Activated CD4-positive, alpha-beta T cell treated with anti-CD3 and anti-CD28 coated beads, Interleukin-10, Interleukin-2, amounts not matched to agents 100 ng/mL and 50 ng/mL, durations not matched to agents 16 hours and 8 hours (primary cell): ENCODE results near the gene NPIPB2.
"Not testable (repeated sequence)": the region's sequence is repeated elsewhere in the genome, so short reads cannot be mapped to it uniquely, and the experiment has no call there.

ENCODE experiments used
- DNase-seq: peaks from one replicate; pipeline ENCODE4 v3.0.0-alpha.2; 2020

NPIPB2 gene

DNA sequence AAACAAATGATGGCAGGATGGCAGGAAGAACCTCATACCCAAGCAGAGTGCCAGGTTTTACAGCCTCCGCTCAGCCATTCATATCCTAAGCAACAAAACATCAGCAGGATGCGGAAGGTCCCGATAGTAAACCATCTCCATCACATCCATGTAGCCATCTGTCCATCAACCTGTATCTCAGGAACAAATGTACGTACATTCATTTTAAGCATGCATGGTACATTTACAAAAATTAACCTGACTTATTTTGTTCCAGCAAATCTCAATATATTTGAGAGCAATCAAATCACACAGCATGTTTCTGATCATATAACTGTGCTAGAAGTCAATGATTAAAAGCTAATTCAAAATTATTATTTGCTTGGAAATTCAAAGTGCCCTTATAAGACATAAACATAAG is at the start of gene NPIPB2:
Gene NPIPB2, minus strand, starts transcription at position 101 of the 400 bp plus-strand sequence. Its CDS starts 0 bp downstream, at position 101.
- DNase-seq, result not testable (repeated sequence)

DNA sequence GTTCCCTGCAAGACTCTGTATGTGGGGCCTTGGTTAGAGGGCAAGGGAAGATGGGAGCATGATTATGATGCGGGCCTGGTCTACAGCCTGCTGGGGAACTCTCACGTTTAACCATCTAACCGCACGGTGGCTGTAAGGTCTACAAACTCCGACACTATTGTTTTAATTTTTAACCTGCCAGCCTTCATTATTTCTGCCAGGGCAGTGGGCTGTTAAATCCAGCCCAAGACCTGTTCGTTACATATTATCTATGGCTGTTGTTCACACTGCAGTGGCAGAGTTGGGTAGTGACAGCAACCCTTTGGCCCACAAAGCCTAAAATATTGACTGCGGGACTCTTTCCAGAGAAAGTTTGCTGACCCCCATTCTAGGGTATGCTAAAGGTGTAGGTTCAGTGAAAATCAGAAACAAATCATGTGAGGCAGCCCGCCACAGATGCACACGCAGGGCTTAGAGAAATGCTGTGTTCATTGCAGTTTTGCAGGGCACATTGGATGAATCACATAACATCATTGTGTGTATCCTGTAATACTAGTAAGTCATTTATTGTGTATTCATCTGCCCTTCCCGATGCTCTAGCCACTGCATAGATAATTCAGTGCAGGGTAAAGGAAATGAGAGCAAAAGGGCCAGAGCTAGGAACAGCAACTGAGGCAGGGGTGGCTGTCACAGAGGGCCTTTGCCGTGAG is 49.0 kb upstream of the NPIPB2 start:
- no peak for DNase-seq

DNA sequence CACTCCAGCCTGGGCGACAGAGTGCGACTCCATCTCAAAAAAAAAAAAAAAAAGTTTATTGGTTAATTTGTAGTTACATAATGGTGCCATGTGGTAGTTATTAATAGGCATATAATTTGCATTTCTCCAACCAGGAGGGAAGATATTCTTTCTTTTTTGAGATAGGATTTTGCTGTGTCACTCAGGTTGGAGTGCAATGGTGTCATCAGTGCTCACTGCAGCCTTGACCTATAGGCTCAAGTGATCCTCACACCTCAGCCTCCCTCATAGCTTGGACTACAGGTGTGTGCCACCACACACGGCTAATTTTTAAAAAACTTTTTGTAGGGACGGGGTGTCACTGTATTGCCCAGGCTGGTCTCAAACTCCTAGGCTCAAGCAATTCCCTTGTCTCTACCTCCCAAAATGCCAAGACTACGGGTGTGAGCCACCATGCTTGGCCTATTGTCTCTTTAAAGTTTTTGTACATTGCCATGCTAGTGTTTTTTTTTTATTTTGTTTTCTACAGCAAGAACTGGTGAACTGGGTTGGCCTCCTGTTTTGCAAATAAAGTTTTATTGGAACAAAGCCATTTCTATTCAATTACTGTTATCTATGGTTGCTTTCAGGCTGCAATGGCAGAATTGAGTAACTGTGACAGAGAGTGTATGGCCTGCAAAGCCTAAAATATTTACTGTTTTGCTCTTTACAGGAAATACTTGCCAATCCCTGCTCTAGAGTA is 46.6 kb upstream of the NPIPB2 start:
- DNase-seq, result no peak

DNA sequence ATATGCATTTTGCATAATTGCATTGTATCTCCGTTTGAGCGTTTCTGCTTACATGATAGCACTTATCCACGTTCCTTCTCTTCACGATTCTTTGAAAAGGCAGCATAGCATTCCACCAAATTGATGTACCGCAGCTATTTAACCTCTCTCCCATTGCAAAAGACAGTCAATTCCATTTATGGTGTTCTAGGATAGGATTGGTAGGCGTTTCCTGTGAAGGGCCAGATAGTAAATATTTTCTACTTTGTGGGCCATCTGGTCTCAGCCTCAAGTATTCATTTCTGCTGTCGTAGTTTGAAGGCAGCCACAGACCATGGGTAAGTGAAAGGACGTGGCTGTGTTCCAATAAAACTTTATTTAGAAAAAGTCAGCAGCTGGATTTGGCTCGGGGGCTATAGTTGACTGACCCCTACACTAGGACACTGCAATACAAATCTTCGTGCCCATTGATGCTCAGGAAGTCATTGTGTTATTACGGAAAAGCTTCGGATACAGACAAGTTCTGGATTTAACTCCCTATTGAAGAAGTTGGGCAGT is 44.7 kb upstream of the NPIPB2 start:
- no peak for DNase-seq

DNA sequence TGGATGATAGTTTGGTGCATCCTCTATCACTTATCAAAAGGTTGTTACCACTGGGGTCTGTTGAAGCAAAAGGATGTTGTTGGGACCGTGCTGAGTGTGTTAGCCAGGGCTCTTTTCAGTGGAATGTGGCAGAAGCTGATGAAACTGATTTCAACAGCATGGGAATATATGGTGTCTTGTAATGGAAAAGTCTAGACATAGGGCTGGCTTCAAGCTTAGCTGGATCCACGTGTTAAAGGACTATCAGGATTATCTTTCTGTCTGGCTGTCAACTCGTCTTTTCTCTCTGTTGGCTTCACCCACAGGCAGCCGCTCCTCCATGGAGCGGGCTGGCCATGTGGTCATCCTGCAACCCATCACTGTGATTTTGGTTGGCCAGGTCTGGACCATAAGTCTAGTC is 43.4 kb upstream of the NPIPB2 start:
- DNase-seq, result no peak

DNA sequence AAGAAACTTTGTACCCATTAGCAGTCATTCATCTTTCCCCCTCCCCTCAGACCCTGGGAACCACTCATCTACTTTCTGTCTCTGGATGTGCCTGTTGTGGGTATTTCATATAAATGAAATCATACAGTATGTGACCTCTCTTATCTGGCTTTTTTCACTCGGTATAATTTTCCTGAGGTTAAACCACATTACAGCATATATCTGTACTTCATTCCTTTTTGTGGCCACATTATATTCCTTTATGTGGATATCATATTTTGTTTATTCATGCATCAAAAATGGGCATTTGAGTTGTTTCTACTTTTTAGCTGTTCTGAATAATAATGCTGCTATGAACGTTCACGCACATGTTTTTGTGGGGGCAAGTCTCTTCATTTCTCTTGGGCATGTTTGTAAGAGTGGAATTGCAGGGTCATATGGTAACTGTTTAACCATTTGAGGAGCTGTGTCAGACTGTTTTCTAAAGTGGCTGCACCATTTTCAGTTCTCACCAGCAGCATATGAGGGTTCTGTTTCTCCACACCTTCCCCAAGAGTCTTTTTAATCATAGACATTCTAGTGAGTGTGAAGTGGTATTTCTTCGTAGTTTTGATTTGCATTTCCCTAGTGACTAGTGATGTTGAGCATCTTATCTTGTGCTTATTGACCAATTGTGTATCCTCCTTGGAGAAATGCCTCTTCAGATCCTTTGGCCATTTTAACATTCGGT is 38.4 kb upstream of the NPIPB2 start:
- no peak for DNase-seq

DNA sequence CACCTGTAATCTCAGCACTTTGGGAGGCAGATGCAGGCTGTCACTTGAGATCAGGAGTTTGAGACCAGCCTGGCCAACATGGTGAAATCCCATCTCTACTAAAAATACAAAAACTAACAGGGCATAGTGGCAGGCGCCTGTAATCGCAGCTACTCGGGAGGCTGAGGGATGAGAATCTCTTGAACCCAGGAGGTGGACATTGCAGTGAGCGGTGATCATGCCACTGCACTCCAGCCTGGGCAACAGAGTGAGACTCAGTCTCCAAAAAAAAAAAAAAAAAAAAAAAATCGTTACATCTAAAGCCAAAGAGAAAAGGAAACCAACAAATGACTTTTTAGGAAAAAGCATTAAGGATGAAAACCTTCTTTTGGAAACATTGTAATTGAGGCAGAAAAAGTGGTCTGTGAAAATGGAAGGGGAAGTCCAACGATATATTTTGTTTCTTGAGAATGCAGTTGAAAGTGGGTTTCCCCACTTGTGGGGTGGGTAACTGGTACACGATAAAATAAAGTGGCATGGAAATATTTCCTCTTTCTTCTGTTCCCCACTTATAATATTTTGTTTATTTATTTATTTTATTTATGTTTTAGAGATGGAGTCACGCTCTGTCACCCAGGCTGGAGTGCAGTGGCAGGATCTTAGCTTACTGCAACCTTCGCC is 37.3 kb upstream of the NPIPB2 start:
- no peak for DNase-seq

DNA sequence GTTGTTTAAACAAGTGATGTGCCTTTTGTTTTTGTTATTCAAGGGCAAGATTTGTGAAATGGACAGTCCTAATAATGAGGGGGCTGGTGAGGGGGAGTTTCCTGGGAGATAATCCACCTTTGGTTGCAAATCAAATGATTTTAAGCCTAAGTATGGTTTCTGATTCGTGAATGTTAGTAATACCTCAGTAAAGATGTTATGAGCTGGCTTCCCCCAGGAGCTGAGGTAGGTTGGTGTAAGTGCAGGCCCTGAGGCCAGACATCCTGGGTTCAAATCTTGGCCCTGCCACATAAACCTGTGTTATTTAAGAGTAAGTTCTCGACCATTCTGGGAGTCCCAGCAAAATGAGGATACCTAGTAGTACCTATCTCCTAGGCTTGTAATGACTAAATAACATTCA is 36.2 kb upstream of the NPIPB2 start:
- DNase-seq, result no peak

DNA sequence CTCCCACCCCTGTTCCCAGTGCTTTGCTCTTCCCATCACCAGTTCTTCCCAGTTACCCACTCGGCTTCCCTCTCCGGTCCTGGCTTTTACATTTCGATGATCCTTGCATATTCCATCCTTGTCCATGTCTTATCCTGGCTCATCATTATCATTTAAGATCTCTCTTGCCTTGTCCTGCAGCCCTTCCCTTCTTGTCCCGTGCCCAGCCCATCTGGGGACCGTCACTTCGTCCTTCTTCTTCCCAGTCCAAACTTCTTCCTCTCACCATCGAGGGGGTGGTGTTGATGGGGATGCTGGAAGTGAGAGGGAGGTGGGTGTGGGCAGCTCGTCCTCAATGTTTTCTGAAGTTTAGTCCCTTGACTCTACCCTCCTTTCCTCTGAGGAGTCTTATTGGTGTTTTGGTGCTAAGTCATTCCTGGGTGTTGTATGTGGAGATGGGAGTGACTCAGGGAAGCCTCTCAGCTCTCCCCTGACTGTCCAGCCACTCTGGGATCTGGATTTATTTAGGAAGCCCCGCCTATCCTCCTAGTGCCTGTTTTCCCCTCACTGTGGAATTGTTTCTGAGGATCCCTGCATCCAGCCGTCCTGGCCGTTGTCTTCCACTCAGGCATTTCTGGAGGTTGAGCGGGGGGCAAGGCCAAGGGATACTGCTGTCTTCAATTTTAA is 35.7 kb upstream of the NPIPB2 start:
- DNase-seq, result no peak

DNA sequence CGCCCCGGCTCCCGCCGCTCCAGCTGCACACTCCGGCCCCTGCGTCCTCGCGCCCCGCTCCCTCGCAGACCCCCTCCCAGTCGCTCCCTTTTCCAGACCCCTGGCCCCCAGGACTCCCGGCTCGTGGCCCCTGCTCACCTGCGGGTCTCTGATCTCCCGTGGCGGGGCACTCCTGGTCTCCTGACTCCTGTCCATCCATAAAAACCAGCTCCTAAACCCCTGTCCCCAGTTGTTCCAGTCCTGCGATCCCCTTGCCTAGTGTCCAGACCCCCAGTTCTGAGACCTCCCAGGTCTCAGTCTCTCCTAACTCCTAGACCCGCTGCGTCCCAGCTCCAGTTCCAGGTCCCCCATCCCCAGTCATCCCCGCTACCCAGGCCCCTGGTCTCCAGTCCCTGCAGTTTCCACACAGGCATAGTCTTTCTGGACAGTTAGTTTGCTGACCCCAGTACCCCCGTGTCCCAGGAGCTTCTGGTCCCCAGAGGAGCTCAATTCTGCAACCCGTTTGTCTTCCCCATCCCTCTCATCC is 35.1 kb upstream of the NPIPB2 start:
- no peak for DNase-seq

DNA sequence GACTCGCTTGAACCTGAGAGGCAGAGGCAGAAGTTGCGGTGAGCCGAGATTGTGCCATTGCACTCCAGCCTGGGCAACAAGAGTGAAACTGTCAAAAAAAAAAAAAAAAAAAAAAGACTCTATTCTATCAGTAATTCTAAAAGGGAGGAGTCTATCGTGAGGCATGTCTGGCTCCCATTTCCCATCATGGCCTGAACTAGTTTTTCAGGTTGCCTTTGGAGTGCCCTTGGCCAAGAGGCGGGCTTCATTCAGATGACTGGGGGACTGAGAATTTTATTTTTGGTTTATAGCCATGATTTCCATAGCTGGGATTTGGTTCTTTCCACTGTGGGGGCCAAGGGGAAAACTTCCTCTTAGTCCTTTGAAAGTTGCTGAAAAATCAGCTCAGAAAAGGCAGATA is 31.2 kb upstream of the NPIPB2 start:
- DNase-seq, result no peak

DNA sequence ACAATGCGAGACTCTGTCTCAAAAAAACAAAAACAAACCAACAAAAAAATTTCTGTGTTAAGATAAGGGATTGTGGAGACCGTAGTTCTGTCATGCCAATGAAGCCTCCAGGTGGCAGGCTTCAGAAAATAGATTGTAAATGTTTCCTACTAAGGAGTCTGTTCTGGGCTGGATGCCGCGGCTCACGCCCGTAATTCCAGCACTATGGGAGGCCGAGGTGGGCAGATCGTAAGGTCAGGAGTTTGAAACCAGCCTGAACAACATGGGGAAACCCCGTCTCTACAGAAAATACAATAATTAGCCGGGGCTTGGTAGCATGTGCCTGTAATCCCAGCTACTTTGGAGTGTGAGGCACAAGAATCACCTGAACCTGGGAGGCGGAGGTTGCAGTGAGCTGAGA is 30.3 kb upstream of the NPIPB2 start:
- DNase-seq, result no peak

DNA sequence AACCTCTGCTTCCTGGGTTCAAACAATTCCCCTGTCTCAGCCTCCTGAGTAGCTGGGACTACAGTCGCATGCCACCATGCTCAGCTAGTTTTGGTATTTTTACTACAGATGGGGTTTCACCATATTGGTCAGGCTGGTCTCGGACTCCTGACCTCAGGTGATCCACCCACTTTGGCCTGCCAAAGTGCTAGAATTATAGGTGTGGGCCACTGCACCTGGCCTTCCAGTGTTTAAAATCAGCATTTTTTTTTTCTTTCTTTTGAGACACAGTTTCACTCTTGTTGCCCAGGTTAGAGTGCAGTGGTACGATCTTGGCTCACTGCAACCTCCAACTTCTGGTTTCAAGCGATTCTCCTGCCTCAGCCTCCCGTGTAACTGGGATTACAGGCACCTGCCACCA is 28.4 kb upstream of the NPIPB2 start:
- not testable (repeated sequence) for DNase-seq

DNA sequence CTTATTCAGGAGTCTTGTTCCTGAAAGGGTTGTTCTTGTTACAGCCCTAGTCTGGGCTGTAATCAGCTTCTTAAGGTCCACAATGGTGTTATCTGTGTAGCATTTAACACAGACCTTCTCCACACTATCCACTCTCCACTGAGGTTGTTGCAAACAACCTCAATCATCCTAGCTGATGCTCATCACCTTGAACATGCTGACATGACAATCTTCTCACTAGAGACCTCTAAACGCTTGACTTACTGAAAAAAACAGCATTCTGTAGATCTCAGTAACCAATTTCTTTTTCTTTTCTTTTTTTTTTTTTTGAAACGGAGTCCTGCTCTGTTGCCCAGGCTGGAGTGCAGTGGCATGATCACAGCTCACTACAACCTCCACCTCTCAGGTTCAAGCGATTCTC is 26.7 kb upstream of the NPIPB2 start:
- DNase-seq, result no peak

DNA sequence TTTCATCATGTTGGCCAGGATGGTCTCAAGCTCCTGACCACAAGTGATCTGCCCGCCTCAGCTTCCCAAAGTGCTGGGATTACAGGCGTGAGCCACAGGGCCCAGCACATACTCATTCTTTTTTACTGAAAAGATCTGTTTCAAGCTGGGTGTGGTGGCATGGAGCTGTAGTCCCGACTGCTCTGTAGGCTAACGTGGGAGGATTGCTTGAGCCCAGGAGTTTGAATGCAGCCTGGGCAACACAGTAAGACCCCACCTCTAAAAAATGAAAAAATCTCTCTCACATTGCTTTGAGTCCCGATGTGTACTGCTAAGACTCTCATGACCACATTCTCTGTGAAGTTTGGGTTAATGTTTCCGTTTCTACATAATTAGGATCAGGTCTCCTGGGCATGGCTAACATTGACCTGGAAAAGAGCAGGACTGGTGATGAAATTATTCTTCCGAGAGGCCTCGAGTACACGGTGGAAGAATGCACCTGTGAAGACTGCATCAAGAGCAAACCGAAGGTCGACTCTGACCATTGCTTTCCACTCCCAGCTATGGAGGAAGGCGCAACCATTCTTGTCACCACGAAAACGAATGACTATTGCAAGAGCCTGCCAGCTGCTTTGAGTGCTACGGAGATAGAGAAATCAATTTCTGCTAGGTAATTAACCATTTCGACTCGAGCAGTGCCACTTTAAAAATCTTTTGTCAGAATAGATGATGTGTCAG is 25.5 kb upstream of the NPIPB2 start:
- no peak for DNase-seq

DNA sequence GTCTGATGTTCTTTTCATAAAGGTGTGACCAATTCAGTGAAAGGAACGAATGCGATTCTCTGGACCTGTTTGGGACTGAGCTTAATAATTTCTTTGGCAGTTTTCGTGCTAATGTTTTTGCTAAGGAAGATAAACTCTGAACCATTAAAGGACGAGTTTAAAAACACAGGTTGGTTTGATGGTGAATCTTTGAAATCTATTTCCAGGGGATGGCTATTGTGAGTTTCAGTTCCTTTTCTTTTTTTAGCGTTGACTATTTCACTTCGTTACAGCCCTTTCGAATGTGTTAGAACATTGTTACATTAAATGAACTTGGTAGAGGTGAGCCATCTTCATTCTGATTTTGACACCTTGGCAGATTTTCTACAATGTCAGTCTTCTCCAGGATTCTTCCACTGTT is 24.3 kb upstream of the NPIPB2 start:
- no peak for DNase-seq

DNA sequence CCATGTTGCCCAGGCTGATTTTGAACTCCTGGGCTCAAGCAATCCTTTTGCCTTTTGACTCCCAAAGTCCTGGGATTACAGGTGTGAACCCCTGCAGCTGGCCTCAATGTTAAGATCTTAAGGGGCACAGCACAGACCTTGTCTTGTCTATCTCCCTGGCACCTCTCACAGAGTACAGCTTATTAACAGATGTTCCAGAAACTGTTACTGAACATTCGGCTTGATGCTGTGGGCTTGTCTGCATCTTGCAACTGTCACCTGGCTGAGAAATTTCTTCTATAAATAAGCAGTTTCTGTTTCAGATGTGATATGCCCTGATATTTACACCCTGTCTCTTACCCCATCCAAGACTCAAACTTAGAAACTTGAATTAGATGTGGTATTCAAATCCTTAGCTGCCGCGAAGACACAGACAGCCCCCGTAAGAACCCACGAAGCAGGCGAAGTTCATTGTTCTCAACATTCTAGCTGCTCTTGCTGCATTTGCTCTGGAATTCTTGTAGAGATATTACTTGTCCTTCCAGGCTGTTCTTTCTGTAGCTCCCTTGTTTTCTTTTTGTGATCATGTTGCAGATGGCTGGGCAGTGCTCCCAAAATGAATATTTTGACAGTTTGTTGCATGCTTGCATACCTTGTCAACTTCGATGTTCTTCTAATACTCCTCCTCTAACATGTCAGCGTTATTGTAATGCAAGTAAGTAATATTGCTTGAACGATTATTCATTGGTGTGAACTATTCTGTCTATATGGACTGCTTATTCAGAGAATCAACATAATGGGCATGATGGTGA is 23.1 kb upstream of the NPIPB2 start, which contains the start of gene TNFRSF17:
Gene TNFRSF17, plus strand, starts transcription at position 450 of the 791 bp plus-strand sequence. Its CDS starts 115 bp downstream, at position 565.
- DNase-seq, result no peak

DNA sequence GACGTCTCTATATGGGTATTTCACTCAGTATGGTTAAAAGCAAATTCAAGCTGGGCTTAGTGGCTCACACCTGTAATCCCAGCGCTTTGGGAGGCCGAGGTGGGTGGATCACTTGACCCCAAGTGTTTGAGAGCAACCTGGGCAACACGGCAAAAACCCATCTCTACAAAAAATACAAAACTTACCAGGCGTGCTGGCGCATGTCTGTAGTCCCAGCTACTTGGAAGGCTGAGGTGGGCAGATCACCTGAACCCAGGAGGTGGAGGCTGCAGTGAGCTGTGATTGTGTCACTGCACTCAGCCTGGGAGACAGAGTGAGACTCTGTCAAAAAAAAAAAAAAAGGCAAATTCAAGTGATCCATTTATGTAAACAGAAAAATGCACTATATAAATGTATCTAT is 21.9 kb upstream of the NPIPB2 start:
- no peak for DNase-seq

DNA sequence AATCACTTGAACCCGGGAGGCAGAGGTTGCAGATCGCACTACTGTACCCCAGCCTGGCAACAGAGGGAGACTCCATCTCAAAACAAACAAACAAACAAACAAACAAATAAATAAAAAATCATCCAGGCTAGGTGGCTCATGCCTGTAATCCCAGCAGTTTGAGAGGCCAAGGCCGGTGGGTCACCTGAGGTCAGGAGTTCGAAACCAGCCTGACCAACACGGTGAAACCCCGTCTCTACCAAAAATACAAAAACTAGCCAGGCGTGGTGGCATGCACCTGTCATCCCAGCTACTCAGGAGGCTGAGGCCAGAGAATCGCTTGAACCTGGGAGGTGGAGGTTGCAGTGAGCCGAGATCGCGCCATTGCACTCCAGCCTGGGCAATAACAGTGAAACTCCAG is 21.1 kb upstream of the NPIPB2 start:
- DNase-seq, result not testable (repeated sequence)

DNA sequence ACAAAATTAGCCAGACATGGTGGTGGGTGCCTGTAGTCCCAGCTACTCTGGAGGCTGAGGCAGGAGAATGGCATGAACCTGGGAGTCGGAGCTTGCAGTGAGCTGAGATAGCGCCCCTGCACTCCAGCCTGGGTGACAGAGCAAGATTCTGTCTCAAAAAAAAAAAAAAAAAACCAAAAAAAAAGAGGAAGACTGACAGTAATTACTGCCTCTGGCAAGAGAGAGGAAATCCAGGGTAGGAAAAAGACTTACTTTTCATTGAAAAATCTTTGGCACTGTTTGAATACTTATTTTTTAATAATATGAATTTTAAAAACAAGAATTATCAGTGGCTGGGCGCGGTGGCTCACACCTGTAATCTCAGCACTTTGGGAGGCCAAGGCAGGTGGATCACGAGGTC is 20.6 kb upstream of the NPIPB2 start:
- DNase-seq, result not testable (repeated sequence)
